Ascending aorta (tissue), 2 donors: ENCODE results near the gene CSTF1. TPM values are rescaled to one million over a fixed set of nuclear protein-coding genes. Genes with fewer than 3 reads are reported as not detected.

ENCODE experiments used
- DNase-seq, 2 donors: peaks; one replicate each; pipeline ENCODE4 v3.0.0-alpha.2; 2019; ENCODE audit warnings: low spot score in 2 of 2
- H3K27ac ChIP-seq, 2 donors: fragments of 200-600 bp; sonication (generic); one replicate each; pipeline ENCODE4 v1.5.1; 2016 to 2017; ENCODE audit warnings: mild to moderate bottlenecking in 1 of 2
- H3K27me3 ChIP-seq: fragments of 200-600 bp; sonication (generic); one replicate; pipeline ENCODE4 v1.5.1; 2017
- H3K36me3 ChIP-seq, 2 donors: fragments of 200-600 bp; sonication (generic); one replicate each; pipeline ENCODE4 v1.5.1; 2016
- H3K4me1 ChIP-seq, 2 donors: fragments of 200-600 bp; sonication (generic); one replicate each; pipeline ENCODE4 v1.5.1; 2016 to 2017; ENCODE audit warnings: mild to moderate bottlenecking in 1 of 2
- H3K4me3 ChIP-seq, 2 donors: fragments of 200-600 bp; sonication (generic); one replicate each; pipeline ENCODE4 v1.5.1; 2016 to 2017; ENCODE audit warnings: mild to moderate bottlenecking in 1 of 2
- H3K9me3 ChIP-seq, 2 donors: fragments of 200-600 bp; sonication (generic); one replicate each; pipeline ENCODE4 v1.5.1; 2016
- CTCF ChIP-seq, 3 experiments: fragments of 200-600 bp in 2 of 3; fragments of 450-650 bp in 1 of 3; sonication (generic) in 2 of 3; IDR thresholded peaks; one replicate each; pipeline ENCODE4 v1.5.1; 2016 to 2019; ENCODE audit warnings: antibody characterized with exemption in 3 of 3, mild to moderate bottlenecking in 1 of 3, moderate library complexity in 1 of 3
- intact Hi-C: fragments of 100-400 bp; cut with DNase I; formaldehyde crosslinking; loops from one replicate; pipeline ENCODE4 v1.15.1; 2023
- total RNA-seq: library from RNA; depleted of rRNA; stranded (reverse); fragments of >200 nt; gene quantifications from one replicate; pipeline ENCODE4 v1.1.0, GENCODE V29; 2016

Gene CSTF1
- total RNA-seq, 1 donor from 2014 or later, result 13.7 TPM

- no peak for TF ChIP-seq CTCF (IDR thresholded peaks at IDR 0.05)
- DNase-seq, result no peak
- H3K36me3 ChIP-seq, result no peaks in the 10 kb centered on the region
- no peaks in the 10 kb centered on the region for H3K9me3 ChIP-seq
- H3K4me1 ChIP-seq, result no peaks in the 10 kb centered on the region
- H3K27me3 ChIP-seq, result no peaks in the 10 kb centered on the region
- H3K27ac ChIP-seq, result no peak overlapping the region
- intact Hi-C loops, result no loop called here
- no peak overlapping the region for H3K4me3 ChIP-seq
Observed at GRCh38 chr20:56443654-56444540, 51.5 kb downstream of the CSTF1 start.

- H3K4me3 ChIP-seq, result no peak overlapping the region
- no peaks in the 10 kb centered on the region for H3K27me3 ChIP-seq
- H3K9me3 ChIP-seq, result no peaks in the 10 kb centered on the region
- TF ChIP-seq CTCF (IDR thresholded peaks at IDR 0.05), result no peak
- DNase-seq, result no peak
- no peaks in the 10 kb centered on the region for H3K4me1 ChIP-seq
- H3K27ac ChIP-seq, result no peak overlapping the region
- intact Hi-C loops, result no loop called here
- no peaks in the 10 kb centered on the region for H3K36me3 ChIP-seq
Observed at GRCh38 chr20:56445130-56445529, 52.7 kb downstream of the CSTF1 start.

GRCh38 chr20:56445540-56445939 lies 53.1 kb downstream of the CSTF1 start:
- no peak overlapping the region for H3K4me3 ChIP-seq
- H3K27me3 ChIP-seq, result no peaks in the 10 kb centered on the region
- DNase-seq, result no peak
- no peaks in the 10 kb centered on the region for H3K36me3 ChIP-seq
- intact Hi-C loops, result no loop called here
- TF ChIP-seq CTCF (IDR thresholded peaks at IDR 0.05), result no peak
- no peak overlapping the region for H3K27ac ChIP-seq
- H3K9me3 ChIP-seq, result no peaks in the 10 kb centered on the region
- H3K4me1 ChIP-seq, result no peaks in the 10 kb centered on the region

- intact Hi-C loops, result no loop called here
- H3K9me3 ChIP-seq, result no peaks in the 10 kb centered on the region
- no peak for DNase-seq
- no peaks in the 10 kb centered on the region for H3K4me1 ChIP-seq
- H3K27ac ChIP-seq, result no peak overlapping the region
- no peak overlapping the region for H3K4me3 ChIP-seq
- H3K27me3 ChIP-seq, result no peaks in the 10 kb centered on the region
- TF ChIP-seq CTCF (IDR thresholded peaks at IDR 0.05), result no peak
- H3K36me3 ChIP-seq, result no peaks in the 10 kb centered on the region
Observed at GRCh38 chr20:56447227-56447626, 54.8 kb downstream of the CSTF1 start.

- Histone ChIP-seq H3K9me3 (no peaks in the 10 kb centered on the region), H3K4me3 (no peak overlapping the region), H3K4me1 (no peaks in the 10 kb centered on the region), H3K27ac (no peak overlapping the region), H3K36me3 (no peaks in the 10 kb centered on the region), H3K27me3 (no peaks in the 10 kb centered on the region)
- intact Hi-C loops, result no loop called here
- no peak for TF ChIP-seq CTCF (IDR thresholded peaks at IDR 0.05)
- DNase-seq, result no peak
Observed at GRCh38 chr20:56449459-56449858, 57.0 kb downstream of the CSTF1 start.
